ENCODE data around the gene SPRY4.

GRCh38 chr5:142317753-142318152 is 7.1 kb downstream of the SPRY4 start:
- TF ChIP-seq POLR2A (IDR thresholded peaks at IDR 0.05; ENCODE audit: low read depth, low read length) (no peak), POLR2AphosphoS5 (IDR thresholded peaks at IDR 0.05; ENCODE audit: low read depth, low read length) (no peak), POU2F2 (IDR thresholded peaks at IDR 0.05; ENCODE audit: low read depth, low read length) (no peak), TAF1 (IDR thresholded peaks at IDR 0.05; ENCODE audit: low read depth, low read length) (no peak)

Data from GM12891 (cell line).